GM19023 (cell line): ENCODE measurements around the gene PLAAT1.

ENCODE experiments used
- ATAC-seq: cut with Tn5 transposase; IDR thresholded peaks from one replicate; pipeline ENCODE4 v1.9.1; 2021; ENCODE audit warnings: mild to moderate bottlenecking, moderate library complexity; ENCODE audit not compliant: unreplicated experiment

The PLAAT1 gene

DNA sequence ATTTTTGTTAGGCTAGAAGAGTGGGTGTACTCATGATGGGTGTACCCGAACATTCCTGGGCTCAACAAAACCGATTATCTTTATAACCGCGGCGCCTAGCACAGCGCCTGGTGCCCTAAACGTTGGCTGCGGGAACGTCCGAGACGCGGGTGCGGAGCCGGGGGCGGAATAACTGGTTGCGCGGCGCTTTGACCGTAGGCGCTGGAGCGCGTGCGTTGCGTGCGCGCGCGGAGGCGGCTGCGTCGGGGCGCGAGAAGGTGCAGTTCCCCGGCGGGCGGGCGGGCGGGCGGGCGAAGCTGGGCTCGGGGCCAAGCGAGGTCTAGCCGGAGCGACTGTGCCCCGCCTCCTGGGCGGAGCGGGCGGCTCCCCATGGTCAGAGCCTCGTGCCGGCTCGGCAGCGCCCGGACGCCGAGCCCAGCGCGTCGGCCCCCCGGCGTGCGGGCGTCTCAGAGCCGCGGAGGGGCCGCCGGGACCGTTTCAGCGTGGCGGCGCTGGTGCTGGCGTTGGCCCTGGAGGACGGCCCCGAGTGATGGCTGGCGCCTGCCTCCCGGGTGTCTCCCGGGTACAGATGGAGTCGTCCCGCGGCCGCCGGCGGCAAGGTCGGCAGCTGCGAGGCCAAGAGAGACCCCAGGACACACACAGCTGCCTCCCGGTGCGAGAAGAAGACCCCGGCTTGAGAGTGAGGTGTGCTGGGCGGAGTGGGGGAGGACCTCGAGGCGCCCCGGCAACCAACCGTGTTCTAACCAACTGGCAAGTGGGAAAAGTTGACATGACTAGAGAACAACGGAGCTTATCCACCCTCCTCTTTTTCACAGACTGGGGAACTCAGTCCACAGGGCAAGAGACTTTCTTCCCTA lies at the start of gene PLAAT1:
Gene PLAAT1 (plus strand): TSS at position 373 of the 857 bp plus-strand sequence. CDS start 14,429 bp downstream, outside the sequence.
- peak; percentile 79 for ATAC-seq

DNA sequence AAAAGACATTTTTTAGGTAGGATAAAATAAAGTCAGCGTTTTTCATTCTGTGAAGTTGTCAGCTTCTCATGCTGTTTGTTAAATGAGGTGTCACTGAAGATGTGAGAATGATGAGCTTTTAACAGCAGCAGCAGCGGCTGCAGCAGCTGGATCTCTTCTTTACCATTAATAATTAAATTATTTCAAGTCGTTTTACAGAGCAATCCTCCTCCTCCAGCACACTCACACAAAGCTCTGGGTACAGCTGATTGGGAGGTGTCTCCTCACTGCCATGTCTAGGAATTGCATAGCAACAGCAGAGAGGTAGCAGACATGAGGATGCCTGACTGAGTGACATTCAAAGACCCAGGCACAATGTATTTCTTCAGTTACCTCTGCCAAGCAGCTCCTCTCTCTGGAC lies 46.7 kb upstream of the PLAAT1 start:
- ATAC-seq, result no peak

DNA sequence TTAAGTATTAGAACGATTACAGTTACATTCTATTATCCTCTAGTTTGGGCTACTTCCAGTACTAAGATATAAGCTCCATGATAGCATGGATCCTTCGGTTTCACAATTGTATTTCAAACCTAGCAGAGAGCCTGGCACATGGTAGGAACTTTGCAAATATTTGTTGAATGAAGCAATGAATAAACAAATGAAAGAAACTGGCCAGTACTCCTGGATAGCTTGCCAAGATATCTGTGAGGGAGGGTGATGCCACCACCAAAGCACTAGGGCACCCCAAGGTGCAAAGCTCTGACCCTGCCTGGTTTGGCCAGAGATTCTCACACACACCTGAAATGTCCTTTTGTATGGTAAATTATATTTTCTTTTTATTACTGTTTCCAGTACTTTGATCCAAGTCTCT lies 44.3 kb upstream of the PLAAT1 start:
- no peak for ATAC-seq

- no peak for ATAC-seq
These were observed 33.4 kb upstream of the PLAAT1 start for GRCh38 chr3:193207290-193208273.

DNA sequence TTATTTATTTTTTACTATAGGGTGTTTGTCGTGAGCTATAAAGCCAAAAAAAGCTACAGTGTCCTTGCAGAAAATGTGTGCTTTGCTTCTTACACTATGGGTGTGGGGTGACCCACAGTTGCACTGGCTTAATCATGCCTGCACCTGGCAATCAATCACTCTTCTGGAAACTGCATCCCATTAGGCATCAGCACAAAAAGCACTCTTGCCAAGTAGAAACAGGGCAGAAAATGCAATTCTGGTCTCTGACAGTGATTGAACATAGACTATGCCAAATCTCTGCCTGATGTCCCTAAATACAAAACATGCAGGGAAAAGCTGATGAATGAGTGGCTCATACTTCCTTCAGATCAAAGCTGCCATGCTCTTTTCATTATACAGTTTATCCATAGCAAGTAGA lies 30.4 kb upstream of the PLAAT1 start:
- ATAC-seq, result no peak

- no peak for ATAC-seq
These were observed 29.8 kb upstream of the PLAAT1 start for GRCh38 chr3:193211173-193211572.

DNA sequence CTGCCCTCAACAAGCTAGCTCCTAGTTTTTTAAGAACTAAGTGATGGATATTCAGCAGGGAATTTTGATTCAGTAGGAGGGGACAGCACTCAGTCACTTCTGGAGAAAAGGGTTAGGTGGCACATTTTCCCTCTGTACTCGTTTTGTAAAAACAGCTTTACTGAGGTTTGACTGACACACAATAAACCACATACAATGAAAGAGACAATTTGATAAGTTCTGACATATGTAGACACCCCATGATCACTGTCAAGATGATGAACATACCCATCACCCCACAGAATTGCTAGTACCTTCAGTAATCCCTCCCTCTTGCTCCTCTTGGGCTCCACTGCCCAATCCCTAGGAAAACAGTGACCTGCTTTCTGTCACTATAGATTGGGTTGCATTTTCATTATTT lies 29.0 kb upstream of the PLAAT1 start:
- ATAC-seq, result no peak

DNA sequence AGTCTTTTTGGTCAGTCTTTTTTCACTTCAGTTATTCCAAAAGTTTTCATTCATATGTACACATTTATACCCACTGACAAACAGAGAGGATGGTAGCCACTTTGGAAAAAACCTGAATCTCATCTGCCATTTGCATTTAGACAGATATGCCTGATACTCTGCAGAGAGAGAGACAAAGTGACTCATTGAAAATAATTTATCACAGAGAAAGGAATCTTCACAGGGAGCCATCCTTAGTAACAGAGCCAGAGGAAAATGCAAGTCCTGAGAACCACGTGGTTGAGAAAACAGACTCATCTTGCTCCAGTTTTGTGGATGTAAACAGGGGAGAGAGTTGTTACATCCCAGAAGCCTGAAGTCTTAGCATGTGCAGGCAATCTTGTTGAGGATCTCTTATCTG lies 28.2 kb upstream of the PLAAT1 start:
- ATAC-seq, result no peak

GRCh38 chr3:193214445-193214844 lies 26.6 kb upstream of the PLAAT1 start:
- no peak for ATAC-seq

DNA sequence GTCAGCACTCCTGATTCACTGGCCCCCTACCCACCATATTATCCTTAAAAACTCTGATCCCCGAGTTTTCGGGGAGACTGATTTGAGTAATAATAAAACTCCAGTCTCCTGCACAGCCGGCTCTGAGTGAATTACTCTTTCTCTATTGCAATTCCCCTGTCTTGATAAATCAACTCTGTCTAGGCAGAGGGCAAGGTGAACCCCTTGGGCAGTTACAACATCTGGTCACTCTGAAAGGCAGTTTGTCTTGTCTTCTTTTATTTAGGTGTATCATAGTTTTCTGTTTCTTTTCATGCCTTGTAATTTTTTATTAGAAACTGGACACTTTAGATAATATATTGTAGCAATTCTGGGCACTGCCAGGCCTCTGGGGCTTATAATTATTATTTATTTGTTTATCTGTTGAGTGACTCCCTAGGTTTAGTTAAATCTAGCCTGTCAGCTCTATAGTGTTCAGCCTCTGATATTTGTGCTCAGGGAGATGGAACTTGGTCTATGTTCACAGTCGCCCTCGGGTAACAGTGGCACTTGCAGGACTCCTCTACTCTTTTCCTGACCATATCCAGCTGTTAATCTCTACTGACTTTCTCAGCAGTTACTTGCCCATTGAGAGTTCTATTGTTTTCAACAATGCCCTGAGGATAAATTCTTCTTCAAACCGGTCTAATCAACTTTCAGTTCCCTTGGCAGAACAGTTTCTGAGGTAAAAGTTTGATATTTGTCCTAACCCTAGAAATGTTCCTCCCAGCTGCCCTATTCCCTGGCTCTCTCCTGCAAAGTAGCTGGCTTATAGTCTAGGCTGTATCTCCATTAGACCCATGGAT lies 15.5 kb upstream of the PLAAT1 start:
- no peak for ATAC-seq

- ATAC-seq, result no peak
These were observed 12.8 kb upstream of the PLAAT1 start for GRCh38 chr3:193228206-193228605.

GRCh38 chr3:193229851-193230420 lies 11.1 kb upstream of the PLAAT1 start:
- ATAC-seq, result no peak

DNA sequence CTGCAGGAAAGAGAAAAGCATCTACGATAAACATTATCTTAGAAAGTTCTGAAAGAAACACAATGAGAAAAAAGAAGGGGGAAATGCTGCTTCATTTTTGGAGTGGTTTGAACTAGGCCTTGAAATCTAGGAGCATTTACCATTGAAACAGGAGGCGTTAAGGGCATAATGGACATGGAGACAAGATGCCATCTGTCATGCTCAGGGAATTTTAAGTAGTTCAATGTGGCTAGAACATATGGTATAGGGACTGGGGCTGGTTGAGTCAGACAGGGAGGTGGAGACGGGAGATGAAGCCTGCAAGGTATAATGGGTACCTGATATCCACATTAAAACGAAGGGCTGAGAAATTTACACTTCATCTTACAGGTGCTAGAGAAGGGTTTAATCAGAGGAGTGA lies 10.4 kb upstream of the PLAAT1 start:
- ATAC-seq, result no peak

DNA sequence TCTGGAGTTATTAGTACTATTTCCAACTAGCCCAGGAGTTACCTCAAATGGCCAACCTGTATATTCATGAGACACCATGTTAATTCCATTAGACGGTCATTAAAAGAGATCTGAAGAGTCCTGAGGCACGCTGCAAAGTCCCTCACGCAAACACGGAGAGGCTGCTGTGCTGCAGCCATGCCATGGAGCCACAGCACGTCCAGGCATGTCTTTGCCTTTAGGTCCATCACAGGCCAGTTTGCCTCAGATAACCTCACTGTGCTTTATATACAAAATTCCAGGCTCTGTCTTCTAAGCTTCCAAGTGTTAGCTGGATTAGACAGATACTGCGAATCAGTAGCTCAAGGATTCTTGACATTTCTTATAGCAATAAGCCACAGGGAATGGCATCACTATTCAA lies 9.8 kb upstream of the PLAAT1 start:
- no peak for ATAC-seq

GRCh38 chr3:193236599-193236998 lies 4.4 kb upstream of the PLAAT1 start:
- no peak for ATAC-seq

GRCh38 chr3:193237030-193237429 lies 4.0 kb upstream of the PLAAT1 start:
- ATAC-seq, result no peak

DNA sequence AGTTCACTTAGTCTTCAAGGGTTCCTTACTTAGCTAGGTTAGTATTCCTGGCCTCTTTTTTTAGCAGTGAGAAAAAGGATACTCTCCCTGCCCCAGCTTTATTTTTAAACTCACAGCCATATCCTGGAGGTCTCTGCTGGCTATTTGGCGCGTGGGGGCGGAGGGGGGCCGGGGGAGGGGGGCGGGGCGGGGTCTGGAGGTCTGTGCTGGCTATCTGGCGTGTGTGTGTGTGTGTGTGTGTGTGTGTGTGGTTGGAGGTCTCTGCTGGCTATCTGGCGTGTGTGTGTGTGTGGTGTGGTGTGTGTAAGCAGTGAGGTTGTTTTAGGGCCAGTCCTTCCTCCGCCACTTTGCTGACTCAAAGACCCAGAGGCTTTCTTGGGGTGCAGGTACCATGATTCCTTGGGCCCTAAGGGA lies 579 bp upstream of the PLAAT1 start:
- no peak for ATAC-seq

- no peak for ATAC-seq
These were observed 694 bp downstream of the PLAAT1 start for GRCh38 chr3:193241716-193242115.

GRCh38 chr3:193243571-193243970 lies 2.5 kb downstream of the PLAAT1 start:
- ATAC-seq, result no peak

DNA sequence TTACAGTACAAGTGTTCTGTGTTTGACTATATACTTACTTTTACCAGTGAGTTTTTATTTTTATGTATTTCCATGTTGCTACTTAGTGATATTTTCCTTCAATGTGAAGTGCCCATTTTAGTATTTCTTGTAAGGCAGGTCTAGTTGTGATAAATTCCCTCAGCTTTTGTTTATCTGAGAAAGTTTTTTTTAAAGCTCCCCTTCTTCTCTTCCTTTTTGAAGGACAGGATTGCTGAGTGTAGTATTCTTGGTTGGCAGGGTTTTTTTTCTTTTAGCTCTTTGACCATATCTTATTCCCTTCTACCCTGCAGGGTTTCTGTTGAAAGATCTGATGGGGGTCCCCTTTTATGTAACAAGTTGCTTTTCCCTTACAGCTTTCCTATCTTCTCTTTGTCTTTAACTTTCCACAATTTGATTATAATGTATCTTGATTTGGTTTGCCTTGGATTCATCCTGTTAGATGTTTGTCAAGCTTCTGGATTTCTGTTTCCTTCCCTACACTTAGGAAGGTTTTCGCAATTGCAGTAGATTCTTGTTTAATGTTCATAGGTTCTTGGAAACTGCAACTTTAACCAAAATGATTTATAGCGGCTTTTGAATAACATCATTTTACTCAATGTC lies 7.9 kb downstream of the PLAAT1 start:
- no peak for ATAC-seq
